HG03103 (cell line): ENCODE data around the gene FARS2.
"Not testable (repeated sequence)": the region's sequence is repeated elsewhere in the genome, so short reads cannot be mapped to it uniquely, and the experiment has no call there.

Experiments
- ATAC-seq: cut with Tn5 transposase; IDR thresholded peaks from one replicate; pipeline ENCODE4 v1.9.1; 2021; ENCODE audit warnings: low read depth; ENCODE audit not compliant: unreplicated experiment

FARS2 gene

GRCh38 chr6:5645328-5646290 lies 384.3 kb downstream of the FARS2 start:
- ATAC-seq = no peak

DNA sequence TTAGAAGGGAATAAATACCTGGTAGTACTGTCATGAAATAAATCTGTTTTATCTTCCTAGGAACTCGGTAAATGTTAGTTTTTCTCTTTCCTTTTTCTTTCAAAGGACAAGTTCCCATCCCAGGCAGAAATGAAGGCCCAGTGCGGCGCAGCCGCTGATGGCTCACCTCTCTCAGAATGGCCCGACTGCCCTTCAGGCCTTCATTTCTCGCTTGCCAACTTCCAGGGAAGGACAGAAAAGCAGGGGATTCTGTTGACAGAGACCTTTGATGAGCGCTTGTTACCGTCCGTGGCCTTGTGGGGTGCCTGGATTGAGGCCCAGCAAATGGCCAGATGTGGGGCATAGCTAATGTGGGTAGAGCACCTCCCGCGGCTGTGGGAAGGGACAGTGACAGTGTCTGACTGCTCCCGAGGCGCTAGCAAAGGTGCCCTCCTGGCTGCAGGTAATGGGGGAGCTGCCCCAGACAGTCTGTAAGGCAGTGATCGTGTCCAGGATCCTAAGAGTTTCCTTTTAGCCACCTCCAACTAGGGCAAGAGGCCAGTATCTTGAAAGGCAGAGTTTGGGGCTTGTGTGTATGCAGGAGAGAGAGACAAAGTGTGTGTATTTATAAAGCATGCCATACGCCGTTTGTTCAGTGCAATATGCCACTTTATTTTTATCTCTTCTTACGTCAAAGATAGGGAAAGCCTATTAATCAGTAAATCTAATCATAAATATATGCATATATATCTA lies 391.3 kb downstream of the FARS2 start:
- no peak for ATAC-seq

DNA sequence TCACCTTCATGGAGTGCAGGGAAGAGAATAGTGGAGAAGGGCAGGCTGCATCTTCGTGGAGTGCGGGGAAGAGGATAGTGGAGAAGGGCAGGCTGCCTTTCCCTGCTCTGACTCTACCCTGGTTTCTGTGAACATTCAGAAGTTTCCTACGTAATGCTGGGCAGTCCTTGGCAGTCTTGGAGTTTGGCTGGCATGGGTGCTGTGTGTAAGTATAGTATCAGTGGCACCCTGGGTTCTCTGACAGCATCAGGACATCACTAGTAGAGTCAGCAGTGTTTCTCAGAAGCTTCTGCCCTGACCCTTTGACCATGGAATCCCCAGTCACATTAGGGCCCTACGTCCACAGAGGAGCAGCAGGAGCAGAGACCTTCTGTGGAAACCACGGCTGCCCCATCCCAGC lies 392.5 kb downstream of the FARS2 start:
- no peak for ATAC-seq

DNA sequence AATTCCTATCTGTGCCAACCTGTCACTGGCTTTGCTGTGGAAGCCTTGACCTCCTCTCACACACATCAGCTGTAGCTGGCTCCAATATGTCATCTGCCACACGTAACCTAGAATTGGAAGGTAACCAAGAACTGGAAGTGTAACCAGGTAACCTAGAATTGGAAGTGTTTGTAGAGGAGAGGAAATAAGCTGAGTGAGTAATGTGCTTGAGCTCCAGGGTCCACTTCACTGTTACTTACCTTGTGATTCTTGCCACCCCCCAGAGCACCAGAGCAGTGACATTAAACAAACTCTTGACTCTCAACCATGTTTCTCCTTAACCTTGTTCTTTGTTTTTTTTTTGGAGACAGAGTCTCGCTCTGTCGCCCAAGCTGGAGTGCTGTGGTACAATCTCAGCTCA lies 394.9 kb downstream of the FARS2 start:
- no peak for ATAC-seq

GRCh38 chr6:5656695-5657094 lies 395.4 kb downstream of the FARS2 start:
- ATAC-seq = not testable (repeated sequence)

DNA sequence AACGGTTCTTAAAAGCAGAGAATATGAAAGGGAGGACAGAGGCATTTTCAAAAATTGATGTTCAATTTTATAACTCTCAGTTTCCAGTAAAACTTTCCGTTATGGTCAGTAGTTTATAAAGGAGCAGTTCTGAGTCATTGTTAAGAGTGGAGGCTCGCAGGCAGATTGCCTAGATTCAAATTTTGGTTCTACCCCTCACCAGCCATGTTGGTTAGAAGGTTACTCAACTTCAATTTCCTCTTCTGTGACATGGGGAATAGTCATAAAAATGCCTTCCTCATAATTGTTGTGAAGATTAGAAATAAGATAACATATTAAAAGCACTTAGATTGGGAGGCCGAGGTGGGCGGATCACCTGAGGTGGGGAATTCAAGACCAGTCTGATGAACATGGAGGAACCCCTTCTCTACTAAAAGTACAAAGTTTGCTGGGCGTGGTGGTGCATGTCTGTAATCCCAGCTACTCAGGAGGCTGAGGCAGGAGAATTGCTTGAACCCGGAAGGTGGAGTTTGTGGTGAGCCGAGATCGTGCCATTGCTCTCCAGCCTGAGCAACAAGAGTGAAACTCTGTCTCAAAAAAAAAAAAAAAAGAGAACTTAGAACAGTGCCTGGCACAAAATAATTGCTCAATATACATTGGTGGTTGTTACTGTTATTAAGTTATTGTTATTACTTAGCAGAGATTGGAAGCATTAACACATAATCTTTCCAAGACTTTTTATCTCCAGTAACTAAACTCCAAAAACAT lies 396.5 kb downstream of the FARS2 start:
- ATAC-seq = no peak

GRCh38 chr6:5659467-5659866 lies 398.2 kb downstream of the FARS2 start:
- ATAC-seq = no peak

- ATAC-seq = no peak
Measured at GRCh38 chr6:5660772-5661171, 399.5 kb downstream of the FARS2 start.

DNA sequence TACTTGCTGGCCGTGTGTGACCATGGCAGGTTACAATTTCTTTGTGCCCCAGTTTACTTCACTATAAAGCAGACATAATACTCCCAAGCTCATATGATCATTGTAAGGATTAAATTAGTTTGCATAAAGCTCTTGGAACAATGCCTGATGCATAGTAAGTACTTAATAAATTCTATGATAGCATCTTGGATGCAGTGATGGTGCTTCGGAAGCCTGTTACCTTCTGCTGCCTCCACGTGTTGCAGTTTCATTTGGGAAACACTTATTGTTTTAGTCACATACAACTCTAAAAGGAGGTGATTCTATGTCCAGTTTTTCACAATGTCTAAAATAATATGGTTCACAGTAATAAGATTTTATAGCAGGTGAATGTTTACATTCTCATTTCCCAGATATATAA lies 401.5 kb downstream of the FARS2 start:
- ATAC-seq = no peak

DNA sequence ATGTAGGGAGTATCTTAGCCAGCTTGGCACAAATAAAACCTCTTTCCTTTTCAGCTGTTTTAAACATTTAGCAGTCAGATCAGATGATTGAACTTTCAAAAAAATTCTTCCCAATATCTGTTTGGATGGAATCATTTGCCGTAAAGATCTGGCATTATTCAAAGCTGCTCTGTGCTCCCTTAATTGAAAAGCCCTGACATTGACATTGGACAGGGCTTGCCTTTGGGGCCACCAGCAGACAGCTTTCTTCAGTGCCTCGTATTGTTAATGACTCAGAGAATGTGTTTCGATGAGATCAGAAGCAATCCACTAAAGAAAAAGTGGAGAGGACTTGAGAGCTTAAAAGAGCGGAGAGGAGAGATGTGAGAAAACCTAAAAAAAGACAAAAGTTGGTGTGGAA lies 401.9 kb downstream of the FARS2 start:
- no peak for ATAC-seq

DNA sequence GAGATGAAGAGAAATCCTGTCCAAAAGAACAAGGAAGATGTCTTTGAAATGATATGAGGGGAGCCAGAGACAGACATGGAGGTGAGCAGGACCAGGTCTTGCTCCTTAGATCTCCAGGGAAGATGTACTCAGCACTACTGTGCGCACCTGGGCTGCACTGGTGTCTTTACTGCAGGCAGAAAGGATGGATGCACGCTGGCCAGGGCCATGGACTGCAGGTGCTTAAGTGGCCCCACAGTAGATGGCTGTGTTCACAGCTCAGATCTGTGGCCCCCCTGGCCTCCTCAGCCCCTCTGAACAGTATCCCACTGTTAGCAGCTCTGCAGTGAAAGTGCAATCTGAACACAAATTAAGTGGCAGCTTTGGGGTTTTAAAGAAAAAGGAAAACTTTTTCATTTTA lies 402.4 kb downstream of the FARS2 start:
- no peak for ATAC-seq

- no peak for ATAC-seq
Measured at GRCh38 chr6:5664149-5664548, 402.8 kb downstream of the FARS2 start.

GRCh38 chr6:5665173-5665572 lies 403.9 kb downstream of the FARS2 start:
- no peak for ATAC-seq

- no peak for ATAC-seq
Measured at GRCh38 chr6:5665667-5666066, 404.4 kb downstream of the FARS2 start.

- no peak for ATAC-seq
Measured at GRCh38 chr6:5666695-5667094, 405.4 kb downstream of the FARS2 start.

GRCh38 chr6:5667737-5668136 lies 406.4 kb downstream of the FARS2 start:
- no peak for ATAC-seq

- no peak for ATAC-seq
Measured at GRCh38 chr6:5670381-5670780, 409.1 kb downstream of the FARS2 start.

GRCh38 chr6:5670811-5671561 lies 409.7 kb downstream of the FARS2 start:
- no peak for ATAC-seq

GRCh38 chr6:5671601-5672559 lies 410.6 kb downstream of the FARS2 start:
- no peak for ATAC-seq
